Measurements from ENCODE around the gene HNF4A. TPM values are rescaled to one million over a fixed set of nuclear protein-coding genes. Genes with fewer than 3 reads are reported as not detected.

HNF4A gene
- total and polyA plus RNA-seq, 2 of the 13 experiments (the other 11 are each of a cell fraction or from before 2014, with no cell fraction given), result 80.9 to 169 TPM

DNA sequence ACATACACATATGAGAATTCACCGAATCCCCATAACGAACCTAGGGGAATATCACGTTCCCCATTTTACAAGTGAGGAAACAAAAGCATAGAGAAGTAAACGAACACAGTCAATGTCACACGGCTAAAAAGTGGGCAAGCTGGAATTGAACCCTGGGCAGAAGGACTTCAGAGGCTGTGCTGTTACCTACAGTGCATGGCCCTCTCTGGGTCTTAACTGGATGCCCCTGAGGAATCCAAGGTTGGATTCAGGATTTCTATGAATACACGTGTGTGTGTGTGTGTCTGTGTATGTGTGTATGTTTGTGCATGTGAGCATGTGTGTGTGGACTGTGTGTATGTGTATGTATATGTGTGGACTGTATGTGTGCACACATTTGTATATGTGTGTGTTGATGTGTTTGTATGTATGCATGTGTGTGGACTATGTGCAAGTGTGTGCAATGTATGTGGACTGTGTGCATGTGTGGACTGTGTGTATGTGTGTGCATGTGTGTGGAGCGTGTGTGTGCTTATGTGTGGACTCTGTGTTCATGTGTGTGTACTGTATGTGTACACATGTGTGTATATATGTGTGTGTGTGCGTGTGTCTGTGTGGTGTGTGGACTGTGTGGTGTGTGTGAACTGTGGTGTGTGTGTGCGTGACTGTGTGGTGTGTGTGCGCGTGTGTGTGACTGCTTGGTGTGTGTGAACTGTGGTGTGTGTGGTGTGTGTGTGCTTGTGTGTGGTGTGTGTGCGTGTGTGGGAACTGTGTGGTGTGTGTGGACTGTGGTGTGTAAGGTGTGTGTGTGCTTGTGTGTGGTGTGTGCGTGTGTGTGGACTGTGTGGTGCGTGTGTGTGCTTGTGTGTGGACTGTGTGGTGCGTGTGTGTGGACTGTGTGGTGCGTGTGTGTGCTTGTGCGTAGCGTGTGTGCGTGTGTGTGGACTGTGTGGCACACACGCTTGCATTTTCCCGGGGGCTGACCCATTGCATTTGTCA, 49.0 kb downstream of the HNF4A start (continued):
- TF ChIP-seq, protein P1, sequence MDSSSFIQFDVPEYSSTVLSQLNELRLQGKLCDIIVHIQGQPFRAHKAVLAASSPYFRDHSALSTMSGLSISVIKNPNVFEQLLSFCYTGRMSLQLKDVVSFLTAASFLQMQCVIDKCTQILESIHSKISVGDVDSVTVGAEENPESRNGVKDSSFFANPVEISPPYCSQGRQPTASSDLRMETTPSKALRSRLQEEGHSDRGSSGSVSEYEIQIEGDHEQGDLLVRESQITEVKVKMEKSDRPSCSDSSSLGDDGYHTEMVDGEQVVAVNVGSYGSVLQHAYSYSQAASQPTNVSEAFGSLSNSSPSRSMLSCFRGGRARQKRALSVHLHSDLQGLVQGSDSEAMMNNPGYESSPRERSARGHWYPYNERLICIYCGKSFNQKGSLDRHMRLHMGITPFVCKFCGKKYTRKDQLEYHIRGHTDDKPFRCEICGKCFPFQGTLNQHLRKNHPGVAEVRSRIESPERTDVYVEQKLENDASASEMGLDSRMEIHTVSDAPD (CRISPR knock-in tag; IDR thresholded peaks at IDR 0.05), result no peak
- TF ChIP-seq FOSL2 (CRISPR knock-in tag; IDR thresholded peaks at IDR 0.05) (no peak), ZNF530 (CRISPR knock-in tag; IDR thresholded peaks at IDR 0.05; ENCODE audit: low read depth) (no peak), GPN1 (CRISPR knock-in tag; IDR thresholded peaks at IDR 0.05; ENCODE audit: borderline replicate concordance) (no peak), ZNF567 (CRISPR knock-in tag; IDR thresholded peaks at IDR 0.05; ENCODE audit: borderline replicate concordance) (no peak; the same call in 1 of the 2 replicates), SRSF4 (IDR thresholded peaks at IDR 0.05; ENCODE audit: low read depth, low read length, poor library complexity, severe bottlenecking) (no peak), MED13 (CRISPR knock-in tag; IDR thresholded peaks at IDR 0.05) (no peak), RARA (CRISPR knock-in tag; IDR thresholded peaks at IDR 0.05) (no peak), ZFX (CRISPR knock-in tag; IDR thresholded peaks at IDR 0.05; ENCODE audit: low read depth) (no peak), KAT7 (CRISPR knock-in tag; IDR thresholded peaks at IDR 0.05; ENCODE audit: borderline replicate concordance) (no peak), RFX5 (IDR thresholded peaks at IDR 0.05; ENCODE audit: low read depth, low read length) (no peak), IRF2 (CRISPR knock-in tag; IDR thresholded peaks at IDR 0.05) (no peak), U2AF2 (IDR thresholded peaks at IDR 0.05; ENCODE audit: low read depth, low read length) (no peak), KLF11 (CRISPR knock-in tag; IDR thresholded peaks at IDR 0.05) (no peak), XBP1 (CRISPR knock-in tag; IDR thresholded peaks at IDR 0.05) (no peak), ELF1 (CRISPR knock-in tag; IDR thresholded peaks at IDR 0.05) (no peak)
- TF ChIP-seq, protein P2, sequence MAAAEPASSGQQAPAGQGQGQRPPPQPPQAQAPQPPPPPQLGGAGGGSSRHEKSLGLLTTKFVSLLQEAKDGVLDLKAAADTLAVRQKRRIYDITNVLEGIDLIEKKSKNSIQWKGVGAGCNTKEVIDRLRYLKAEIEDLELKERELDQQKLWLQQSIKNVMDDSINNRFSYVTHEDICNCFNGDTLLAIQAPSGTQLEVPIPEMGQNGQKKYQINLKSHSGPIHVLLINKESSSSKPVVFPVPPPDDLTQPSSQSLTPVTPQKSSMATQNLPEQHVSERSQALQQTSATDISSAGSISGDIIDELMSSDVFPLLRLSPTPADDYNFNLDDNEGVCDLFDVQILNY (CRISPR knock-in tag; conservative IDR thresholded peaks at IDR 0.05), result no peak
- TF ChIP-seq, protein P3, sequence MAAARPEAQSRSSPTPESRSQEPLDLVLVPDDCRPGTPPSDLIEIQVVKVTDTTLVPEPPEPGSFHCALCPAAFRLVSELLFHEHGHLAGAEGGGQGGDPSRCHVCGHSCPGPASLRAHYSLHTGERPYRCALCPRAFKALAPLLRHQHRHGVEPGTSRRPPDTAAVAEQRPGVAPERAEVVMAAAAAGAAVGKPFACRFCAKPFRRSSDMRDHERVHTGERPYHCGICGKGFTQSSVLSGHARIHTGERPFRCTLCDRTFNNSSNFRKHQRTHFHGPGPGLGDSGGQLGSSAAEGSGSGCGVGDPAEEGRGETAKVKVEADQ (CRISPR knock-in tag; IDR thresholded peaks at IDR 0.05; ENCODE audit: borderline replicate concordance), result no peak
- TF ChIP-seq, protein P4, sequence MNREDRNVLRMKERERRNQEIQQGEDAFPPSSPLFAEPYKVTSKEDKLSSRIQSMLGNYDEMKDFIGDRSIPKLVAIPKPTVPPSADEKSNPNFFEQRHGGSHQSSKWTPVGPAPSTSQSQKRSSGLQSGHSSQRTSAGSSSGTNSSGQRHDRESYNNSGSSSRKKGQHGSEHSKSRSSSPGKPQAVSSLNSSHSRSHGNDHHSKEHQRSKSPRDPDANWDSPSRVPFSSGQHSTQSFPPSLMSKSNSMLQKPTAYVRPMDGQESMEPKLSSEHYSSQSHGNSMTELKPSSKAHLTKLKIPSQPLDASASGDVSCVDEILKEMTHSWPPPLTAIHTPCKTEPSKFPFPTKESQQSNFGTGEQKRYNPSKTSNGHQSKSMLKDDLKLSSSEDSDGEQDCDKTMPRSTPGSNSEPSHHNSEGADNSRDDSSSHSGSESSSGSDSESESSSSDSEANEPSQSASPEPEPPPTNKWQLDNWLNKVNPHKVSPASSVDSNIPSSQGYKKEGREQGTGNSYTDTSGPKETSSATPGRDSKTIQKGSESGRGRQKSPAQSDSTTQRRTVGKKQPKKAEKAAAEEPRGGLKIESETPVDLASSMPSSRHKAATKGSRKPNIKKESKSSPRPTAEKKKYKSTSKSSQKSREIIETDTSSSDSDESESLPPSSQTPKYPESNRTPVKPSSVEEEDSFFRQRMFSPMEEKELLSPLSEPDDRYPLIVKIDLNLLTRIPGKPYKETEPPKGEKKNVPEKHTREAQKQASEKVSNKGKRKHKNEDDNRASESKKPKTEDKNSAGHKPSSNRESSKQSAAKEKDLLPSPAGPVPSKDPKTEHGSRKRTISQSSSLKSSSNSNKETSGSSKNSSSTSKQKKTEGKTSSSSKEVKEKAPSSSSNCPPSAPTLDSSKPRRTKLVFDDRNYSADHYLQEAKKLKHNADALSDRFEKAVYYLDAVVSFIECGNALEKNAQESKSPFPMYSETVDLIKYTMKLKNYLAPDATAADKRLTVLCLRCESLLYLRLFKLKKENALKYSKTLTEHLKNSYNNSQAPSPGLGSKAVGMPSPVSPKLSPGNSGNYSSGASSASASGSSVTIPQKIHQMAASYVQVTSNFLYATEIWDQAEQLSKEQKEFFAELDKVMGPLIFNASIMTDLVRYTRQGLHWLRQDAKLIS (CRISPR knock-in tag; IDR thresholded peaks at IDR 0.05), result peak; percentile 2; the same call in 1 of the 2 replicates
- TF ChIP-seq, protein P5, sequence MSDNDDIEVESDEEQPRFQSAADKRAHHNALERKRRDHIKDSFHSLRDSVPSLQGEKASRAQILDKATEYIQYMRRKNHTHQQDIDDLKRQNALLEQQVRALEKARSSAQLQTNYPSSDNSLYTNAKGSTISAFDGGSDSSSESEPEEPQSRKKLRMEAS (IDR thresholded peaks at IDR 0.05), result no peak; the same call in none of the 2 replicates
